HepG2 (cell line): ENCODE measurements around the gene ARHGAP26. TPM values are rescaled to one million over a fixed set of nuclear protein-coding genes. Genes with fewer than 3 reads are reported as not detected.

Source experiments
- ATAC-seq: fragments of 200-7000 bp; cut with Tn5 transposase; 3 replicates; pipeline ENCODE4 v1.9.1; 2020; ENCODE audit warnings: mild to moderate bottlenecking, moderate library complexity
- BruUV-seq: library from RNA; stranded (reverse); fragments of 400-500 nt; replicated peaks from 2 replicates; lab custom pipeline; 2021; lab: Mats Ljungman, UMichigan
- CTCF ChIA-PET: fragments of 300-600 bp; formaldehyde crosslinking; extraction: SDS; loops from one replicate; lab custom pipeline; 2021; ENCODE audit warnings: low total read pairs, inconsistent platforms, low intra/inter-chr PET ratio; lab: Yijun Ruan, JAX
- POLR2A ChIA-PET: fragments of 350-600 bp; sonication (Branson Sonifier 250); formaldehyde crosslinking; loops from one replicate; lab custom pipeline; 2020; ENCODE audit warnings: antibody characterized with exemption, inconsistent platforms; lab: Yijun Ruan, JAX
- DNase-seq: peaks from one replicate; pipeline ENCODE4 v3.0.0-alpha.2; 2015; ENCODE audit warnings: low spot score
- FAIRE-seq: peaks from 3 replicates; lab custom pipeline; 2011; peaks lifted over from hg19 to GRCh38; lab: Jason Lieb, UNC
- H2AFZ ChIP-seq: one replicate; pipeline ENCODE4 v1.6.1; 2011; ENCODE audit warnings: low read length, inconsistent platforms
- H3K27ac ChIP-seq: fragments of 300-600 bp; 3 replicates; pipeline ENCODE4 v1.8.0; 2011; ENCODE audit warnings: mixed run types, mild to moderate bottlenecking, mixed read lengths, low read length, inconsistent platforms; ENCODE audit not compliant: insufficient read depth; ENCODE audit errors: extremely low read length
- H3K27me3 ChIP-seq, 2 experiments: fragments of 200-600 bp in 1 of 2; 2 replicates in 1 of 2; 3 replicates in 1 of 2; pipeline versions ENCODE4 v1.6.0 to v1.8.0; 2011; ENCODE audit warnings: low read length in 2 of 2, mild to moderate bottlenecking in 2 of 2, moderate library complexity in 2 of 2, inconsistent platforms in 1 of 2; ENCODE audit not compliant: insufficient read depth in 2 of 2, control insufficient read depth in 1 of 2
- H3K36me3 ChIP-seq, 2 experiments: fragments of 200-600 bp in 1 of 2; replicated peaks in 1 of 2; 2 replicates in 1 of 2; 3 replicates in 1 of 2; pipeline versions ENCODE4 v1.5.1 to v1.8.0; 2011; ENCODE audit warnings: low read length in 2 of 2, inconsistent platforms in 1 of 2; ENCODE audit not compliant: insufficient read depth in 2 of 2, control insufficient read depth in 1 of 2
- H3K4me1 ChIP-seq: 2 replicates; pipeline ENCODE4 v1.5.1; 2012; ENCODE audit warnings: low read length, inconsistent platforms; ENCODE audit not compliant: insufficient read depth
- H3K4me2 ChIP-seq: 2 replicates; pipeline ENCODE4 v1.6.0; 2011; ENCODE audit warnings: low read depth, low read length, inconsistent platforms
- H3K4me3 ChIP-seq, 3 experiments: fragments of 200-600 bp in 1 of 3; sonication (generic), shearing (Covaris generic) in 1 of 3; replicated peaks in 1 of 3; 2 replicates each; pipeline ENCODE4 v1.5.1; 2011 to 2016; ENCODE audit warnings: low read length in 3 of 3, inconsistent platforms in 2 of 3, low read depth in 2 of 3, mild to moderate bottlenecking in 2 of 3, control low read depth in 1 of 3, mixed read lengths in 1 of 3; ENCODE audit not compliant: insufficient read depth in 1 of 3
- H3K79me2 ChIP-seq: one replicate; pipeline ENCODE4 v1.6.1; 2011; ENCODE audit warnings: low read length, inconsistent platforms; ENCODE audit not compliant: insufficient read depth
- H3K9ac ChIP-seq: 2 replicates; pipeline ENCODE4 v1.6.0; 2011; ENCODE audit warnings: mild to moderate bottlenecking, low read depth, low read length, inconsistent platforms; ENCODE audit not compliant: insufficient read depth
- H3K9me3 ChIP-seq: 2 replicates; pipeline ENCODE4 v1.5.1; 2012; ENCODE audit warnings: mild to moderate bottlenecking, low read length
- H4K20me1 ChIP-seq: 2 replicates; pipeline ENCODE4 v1.6.0; 2011; ENCODE audit warnings: inconsistent platforms, mild to moderate bottlenecking, low read length, moderate library complexity; ENCODE audit not compliant: insufficient read depth
- ATAD3A ChIP-seq: sonication (generic); formaldehyde crosslinking; IDR thresholded peaks from 2 replicates; pipeline ENCODE4 v1.4.0; 2020; ENCODE audit warnings: missing genetic modification reagents
- MAFK ChIP-seq, 2 experiments: IDR thresholded peaks in 1 of 2; conservative IDR thresholded peaks in 1 of 2; 2 replicates each; pipeline ENCODE4 v1.6.1; 2011; ENCODE audit warnings: improper control_type of control experiment in 2 of 2, low read length in 2 of 2
- ZFAT ChIP-seq: sonication (generic); formaldehyde crosslinking; conservative IDR thresholded peaks from 2 replicates; pipeline ENCODE4 v1.8.1; 2023; ENCODE audit warnings: missing genetic modification reagents, inconsistent platforms
- WGBS: methylation state at CpG from one replicate; pipeline ENCODE4 v1.1.6; 2017; ENCODE audit warnings: low lambda C conversion rate; 5-methylcytosine and 5-hydroxymethylcytosine counted together
- in situ Hi-C: cut with HindIII; loops from 2 replicates; pipeline ENCODE4 v1.10.0; 2017; ENCODE audit warnings: low pct_unique_long_range_greater_than_20kb; ENCODE audit not compliant: extremely low pct_ligation_motif_present
- intact Hi-C: fragments of 100-400 bp; cut with micrococcal nuclease; formaldehyde crosslinking; loops from one replicate; pipeline ENCODE4 v1.10.0; 2022; ENCODE audit not compliant: unreplicated experiment
- polyA plus RNA-seq, 8 experiments: library from polyadenylated mRNA; depleted of rRNA in 3 of 8; stranded (reverse) in 7 of 8; unstranded in 1 of 8; fragments of >200 nt; fragmentation: Illumina TruSeq in 4 of 8; extraction: Trizol in 4 of 8; gene quantifications; 2 replicates each; pipeline versions ENCODE4 v1.2.1 to v1.2.3, GENCODE V29; 2011 to 2016; ENCODE audit warnings: low read depth in 4 of 8, missing spikeins in 1 of 8, mixed read lengths in 1 of 8; ENCODE audit not compliant: insufficient read depth in 1 of 8
- total RNA-seq, 5 experiments: library from RNA; depleted of rRNA; stranded (reverse); fragments of >200 nt; fragmentation: Illumina TruSeq; extraction: Trizol; gene quantifications; 2 replicates each; pipeline ENCODE4 v1.2.3, GENCODE V29; 2016; ENCODE audit warnings: low read depth in 1 of 5
- TF ChIP-seq, protein P1 (sequence below): IDR thresholded peaks from 2 replicates; pipeline ENCODE4 v1.6.1; 2016; ENCODE audit warnings: low read depth, missing genetic modification reagents, missing compliant biosample characterization

Gene ARHGAP26
- total and polyA plus RNA-seq, 2 of the 13 experiments (the other 11 are each of a cell fraction or from before 2014, with no cell fraction given), result 9.6 to 18.2 TPM

DNA sequence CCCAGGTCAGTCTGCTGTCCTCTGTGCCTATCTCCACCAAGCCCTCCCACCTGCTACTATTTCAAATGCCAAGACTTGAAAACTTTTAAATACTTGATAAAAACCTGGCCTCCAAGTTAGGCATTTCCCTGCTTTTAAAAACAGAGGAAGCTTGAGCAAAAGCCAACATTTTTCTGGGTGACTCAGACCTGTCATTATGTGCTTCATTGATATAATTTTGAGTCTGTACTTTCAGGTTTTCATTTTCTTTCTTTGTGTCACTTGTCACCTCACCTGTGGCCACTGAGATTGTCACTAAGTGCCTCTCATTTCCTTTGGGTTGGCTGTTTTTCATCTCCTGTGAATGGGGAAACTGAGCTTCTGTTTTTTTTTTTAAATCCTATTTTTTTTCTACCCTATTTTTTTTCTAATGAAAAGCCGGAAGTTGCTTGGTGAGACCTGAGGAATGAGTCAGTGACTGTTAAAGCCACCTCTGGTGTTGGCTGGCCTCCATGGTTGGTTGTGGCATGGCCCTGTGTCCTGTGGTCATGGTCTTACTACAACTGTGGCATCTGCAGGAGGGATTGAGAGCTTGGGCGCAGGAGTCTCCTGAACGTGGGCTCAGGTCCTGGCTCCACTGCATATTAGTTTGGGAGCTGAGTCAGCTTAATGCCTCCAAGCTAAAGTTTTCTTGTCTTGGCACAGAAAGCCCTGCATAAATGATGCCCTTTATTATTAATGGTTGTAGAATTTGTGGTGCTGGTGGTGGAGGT, 56.7 kb downstream of the ARHGAP26 start:
- Histone ChIP-seq H3K79me2 (peaks cover 31% of the 10 kb centered on the region), H3K9ac (no peak overlapping the region), H4K20me1 (no peaks in the 10 kb centered on the region), H2AFZ (no peak overlapping the region), H3K4me2 (no peak overlapping the region), H3K27ac (no peak overlapping the region), H3K4me1 (peaks cover 98% of the 10 kb centered on the region)
- ATAC-seq, result no peak
- POLR2A ChIA-PET, result no interaction called here
- 91% methylated on average over 3 of the region's 3 CpGs for WGBS
- TF ChIP-seq ZFAT, result no peak
- TF ChIP-seq ATAD3A (CRISPR knock-in tag), result no peak
- TF ChIP-seq, protein P1, sequence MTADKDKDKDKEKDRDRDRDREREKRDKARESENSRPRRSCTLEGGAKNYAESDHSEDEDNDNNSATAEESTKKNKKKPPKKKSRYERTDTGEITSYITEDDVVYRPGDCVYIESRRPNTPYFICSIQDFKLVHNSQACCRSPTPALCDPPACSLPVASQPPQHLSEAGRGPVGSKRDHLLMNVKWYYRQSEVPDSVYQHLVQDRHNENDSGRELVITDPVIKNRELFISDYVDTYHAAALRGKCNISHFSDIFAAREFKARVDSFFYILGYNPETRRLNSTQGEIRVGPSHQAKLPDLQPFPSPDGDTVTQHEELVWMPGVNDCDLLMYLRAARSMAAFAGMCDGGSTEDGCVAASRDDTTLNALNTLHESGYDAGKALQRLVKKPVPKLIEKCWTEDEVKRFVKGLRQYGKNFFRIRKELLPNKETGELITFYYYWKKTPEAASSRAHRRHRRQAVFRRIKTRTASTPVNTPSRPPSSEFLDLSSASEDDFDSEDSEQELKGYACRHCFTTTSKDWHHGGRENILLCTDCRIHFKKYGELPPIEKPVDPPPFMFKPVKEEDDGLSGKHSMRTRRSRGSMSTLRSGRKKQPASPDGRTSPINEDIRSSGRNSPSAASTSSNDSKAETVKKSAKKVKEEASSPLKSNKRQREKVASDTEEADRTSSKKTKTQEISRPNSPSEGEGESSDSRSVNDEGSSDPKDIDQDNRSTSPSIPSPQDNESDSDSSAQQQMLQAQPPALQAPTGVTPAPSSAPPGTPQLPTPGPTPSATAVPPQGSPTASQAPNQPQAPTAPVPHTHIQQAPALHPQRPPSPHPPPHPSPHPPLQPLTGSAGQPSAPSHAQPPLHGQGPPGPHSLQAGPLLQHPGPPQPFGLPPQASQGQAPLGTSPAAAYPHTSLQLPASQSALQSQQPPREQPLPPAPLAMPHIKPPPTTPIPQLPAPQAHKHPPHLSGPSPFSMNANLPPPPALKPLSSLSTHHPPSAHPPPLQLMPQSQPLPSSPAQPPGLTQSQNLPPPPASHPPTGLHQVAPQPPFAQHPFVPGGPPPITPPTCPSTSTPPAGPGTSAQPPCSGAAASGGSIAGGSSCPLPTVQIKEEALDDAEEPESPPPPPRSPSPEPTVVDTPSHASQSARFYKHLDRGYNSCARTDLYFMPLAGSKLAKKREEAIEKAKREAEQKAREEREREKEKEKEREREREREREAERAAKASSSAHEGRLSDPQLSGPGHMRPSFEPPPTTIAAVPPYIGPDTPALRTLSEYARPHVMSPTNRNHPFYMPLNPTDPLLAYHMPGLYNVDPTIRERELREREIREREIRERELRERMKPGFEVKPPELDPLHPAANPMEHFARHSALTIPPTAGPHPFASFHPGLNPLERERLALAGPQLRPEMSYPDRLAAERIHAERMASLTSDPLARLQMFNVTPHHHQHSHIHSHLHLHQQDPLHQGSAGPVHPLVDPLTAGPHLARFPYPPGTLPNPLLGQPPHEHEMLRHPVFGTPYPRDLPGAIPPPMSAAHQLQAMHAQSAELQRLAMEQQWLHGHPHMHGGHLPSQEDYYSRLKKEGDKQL (CRISPR knock-in tag), result no peak
- TF ChIP-seq MAFK (conservative IDR thresholded peaks at IDR 0.05 in 1 of 2, IDR thresholded peaks at IDR 0.05 in 1 of 2; ENCODE audit: low read length in 2 of 2), result peak; percentile 51 to 58; a peak in 2 of 4 replicates
- TF ChIP-seq, all 625 proteins: peak for 1
- in situ Hi-C loops, result no loop called here
- DNase-seq (no peak), FAIRE-seq (no peak)
- no peaks in the 10 kb centered on the region for H3K9me3 ChIP-seq
- H3K36me3 ChIP-seq, result no peaks in the 10 kb centered on the region
- CTCF ChIA-PET, result no interaction called here
- no TSS peak for BruUV-seq
- H3K4me3 ChIP-seq, result no peak overlapping the region
- intact Hi-C loops, result no loop called here
- no peaks in the 10 kb centered on the region for H3K27me3 ChIP-seq
